Endodermal cell (in vitro differentiated cells): Measurements from ENCODE around the gene TSKS. TPM values are rescaled to one million over a fixed set of nuclear protein-coding genes. Genes with fewer than 3 reads are reported as not detected.

Source experiments
- DNase-seq: peaks from one replicate; pipeline ENCODE4 v3.0.0-alpha.2; 2017
- H3K27ac ChIP-seq: 2 replicates; pipeline ENCODE4 v1.5.1; 2013; ENCODE audit warnings: mild to moderate bottlenecking, low read depth, low read length, moderate library complexity
- H3K27me3 ChIP-seq: 2 replicates; pipeline ENCODE4 v1.6.1; 2013; ENCODE audit warnings: mild to moderate bottlenecking, low read length, moderate library complexity; ENCODE audit not compliant: insufficient read depth, control insufficient read depth, poor library complexity, severe bottlenecking
- H3K36me3 ChIP-seq: 2 replicates; pipeline ENCODE4 v1.7.0; 2013; ENCODE audit warnings: mild to moderate bottlenecking, low read length, moderate library complexity; ENCODE audit not compliant: control insufficient read depth, insufficient read depth
- H3K4me1 ChIP-seq: one replicate; pipeline ENCODE4 v1.7.0; 2013; ENCODE audit warnings: low read length; ENCODE audit not compliant: control insufficient read depth, insufficient read depth
- H3K4me3 ChIP-seq: 2 replicates; pipeline ENCODE4 v1.5.1; 2013; ENCODE audit warnings: mild to moderate bottlenecking, low read length, moderate library complexity
- H3K9ac ChIP-seq: 2 replicates; pipeline ENCODE4 v1.6.1; 2013; ENCODE audit warnings: mild to moderate bottlenecking, low read length, moderate library complexity; ENCODE audit not compliant: poor library complexity, severe bottlenecking; ENCODE audit errors: extremely low read depth
- H3K9me3 ChIP-seq: 2 replicates; pipeline ENCODE4 v1.6.1; 2013; ENCODE audit warnings: mild to moderate bottlenecking, low read length, moderate library complexity; ENCODE audit not compliant: control insufficient read depth
- H3K27ac Mint-ChIP-seq: 2 replicates; pipeline ENCODE4 v1.8.0; 2020; ENCODE audit warnings: mixed read lengths
- H3K27me3 Mint-ChIP-seq: 2 replicates; pipeline ENCODE4 v1.8.0; 2021; ENCODE audit warnings: mild to moderate bottlenecking, mixed read lengths; ENCODE audit not compliant: insufficient read depth
- H3K36me3 Mint-ChIP-seq: 2 replicates; pipeline ENCODE4 v1.8.0; 2020; ENCODE audit warnings: low read depth, mixed read lengths
- H3K4me1 Mint-ChIP-seq: 2 replicates; pipeline ENCODE4 v1.8.0; 2020; ENCODE audit warnings: mixed read lengths
- H3K4me3 Mint-ChIP-seq: 2 replicates; pipeline ENCODE4 v1.8.0; 2020; ENCODE audit warnings: mild to moderate bottlenecking, moderate library complexity, mixed read lengths
- H3K9me3 Mint-ChIP-seq: 2 replicates; pipeline ENCODE4 v1.8.0; 2020; ENCODE audit warnings: mild to moderate bottlenecking, mixed read lengths
- WGBS, 2 experiments: methylation state at CpG; one replicate each; pipeline versions ENCODE4 v1.1.5 to v1.1.7; 2013; ENCODE audit warnings: missing lambda C conversion rate in 2 of 2, mixed read lengths in 1 of 2; ENCODE audit not compliant: insufficient coverage in 1 of 2, insufficient read length in 1 of 2; 5-methylcytosine and 5-hydroxymethylcytosine counted together
- total RNA-seq, 2 donors: library from RNA; stranded (reverse); fragmentation: NEBNext Ultra II Directional in 1 of 2; extraction: Animal tissue kit (Norgen Biotek cat#: 25700) in 1 of 2; gene quantifications; 2 replicates in 1 of 2; 3 replicates in 1 of 2; pipeline ENCODE4 v1.2.1, GENCODE V29; 2021
- TF ChIP-seq, protein P1 (sequence below): fragments of 200-600 bp; sonication (generic); conservative IDR thresholded peaks from 2 replicates; pipeline ENCODE4 v1.5.0; 2021; ENCODE audit warnings: antibody characterized with exemption, mild to moderate bottlenecking

Gene TSKS
- total RNA-seq, 2 donors from 2014 or later = 0.31 TPM; not detected in 1

DNA sequence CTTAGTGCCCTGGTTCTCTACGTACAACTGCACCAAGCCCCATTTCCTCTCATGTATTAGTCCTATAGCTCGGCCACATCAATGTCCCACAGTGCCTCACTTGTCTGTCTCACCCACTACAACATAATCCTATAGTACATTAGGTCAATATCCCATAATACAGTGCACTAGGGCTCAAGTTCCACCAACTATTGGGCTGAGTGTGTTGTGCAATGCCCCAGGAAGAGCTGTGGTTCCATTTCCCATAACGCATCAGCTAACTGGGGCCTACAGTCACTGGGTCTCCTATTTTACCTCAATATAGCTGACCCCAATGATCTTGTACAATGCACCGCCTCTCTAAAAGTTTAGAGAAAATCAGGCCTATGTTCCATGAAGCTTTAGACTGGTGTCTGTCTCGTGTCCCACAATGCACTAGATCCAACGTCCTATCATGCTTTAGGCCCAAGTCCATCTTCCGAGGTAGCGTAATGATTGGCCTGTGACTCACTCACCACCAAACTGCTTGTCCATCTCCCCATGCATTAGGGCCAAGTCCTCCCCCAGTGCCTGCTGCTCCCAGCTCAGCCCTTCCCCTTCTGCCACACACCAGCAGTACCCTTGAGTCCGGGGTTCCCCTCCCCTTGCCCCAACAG is 21.8 kb downstream of the TSKS start:
- H3K4me1 Mint-ChIP-seq = no peaks in the 10 kb centered on the region
- Histone ChIP-seq H3K27me3 (no peaks in the 10 kb centered on the region), H3K36me3 (no peaks in the 10 kb centered on the region), H3K9ac (no peak overlapping the region), H3K4me1 (no peaks in the 10 kb centered on the region), H3K9me3 (no peaks in the 10 kb centered on the region), H3K4me3 (no peak overlapping the region), H3K27ac (no peak overlapping the region)
- no peaks in the 10 kb centered on the region for H3K36me3 Mint-ChIP-seq
- DNase-seq = no peak
- no peak overlapping the region for H3K4me3 Mint-ChIP-seq
- H3K27ac Mint-ChIP-seq = no peak overlapping the region
- WGBS, 2 experiments = 93 to 95% methylated on average over 8 to 9 of the region's 9 CpGs
- peaks cover 2% of the 10 kb centered on the region for H3K27me3 Mint-ChIP-seq
- TF ChIP-seq, protein P1, sequence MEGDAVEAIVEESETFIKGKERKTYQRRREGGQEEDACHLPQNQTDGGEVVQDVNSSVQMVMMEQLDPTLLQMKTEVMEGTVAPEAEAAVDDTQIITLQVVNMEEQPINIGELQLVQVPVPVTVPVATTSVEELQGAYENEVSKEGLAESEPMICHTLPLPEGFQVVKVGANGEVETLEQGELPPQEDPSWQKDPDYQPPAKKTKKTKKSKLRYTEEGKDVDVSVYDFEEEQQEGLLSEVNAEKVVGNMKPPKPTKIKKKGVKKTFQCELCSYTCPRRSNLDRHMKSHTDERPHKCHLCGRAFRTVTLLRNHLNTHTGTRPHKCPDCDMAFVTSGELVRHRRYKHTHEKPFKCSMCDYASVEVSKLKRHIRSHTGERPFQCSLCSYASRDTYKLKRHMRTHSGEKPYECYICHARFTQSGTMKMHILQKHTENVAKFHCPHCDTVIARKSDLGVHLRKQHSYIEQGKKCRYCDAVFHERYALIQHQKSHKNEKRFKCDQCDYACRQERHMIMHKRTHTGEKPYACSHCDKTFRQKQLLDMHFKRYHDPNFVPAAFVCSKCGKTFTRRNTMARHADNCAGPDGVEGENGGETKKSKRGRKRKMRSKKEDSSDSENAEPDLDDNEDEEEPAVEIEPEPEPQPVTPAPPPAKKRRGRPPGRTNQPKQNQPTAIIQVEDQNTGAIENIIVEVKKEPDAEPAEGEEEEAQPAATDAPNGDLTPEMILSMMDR = no peak
- H3K9me3 Mint-ChIP-seq = peaks cover 7% of the 10 kb centered on the region

DNA sequence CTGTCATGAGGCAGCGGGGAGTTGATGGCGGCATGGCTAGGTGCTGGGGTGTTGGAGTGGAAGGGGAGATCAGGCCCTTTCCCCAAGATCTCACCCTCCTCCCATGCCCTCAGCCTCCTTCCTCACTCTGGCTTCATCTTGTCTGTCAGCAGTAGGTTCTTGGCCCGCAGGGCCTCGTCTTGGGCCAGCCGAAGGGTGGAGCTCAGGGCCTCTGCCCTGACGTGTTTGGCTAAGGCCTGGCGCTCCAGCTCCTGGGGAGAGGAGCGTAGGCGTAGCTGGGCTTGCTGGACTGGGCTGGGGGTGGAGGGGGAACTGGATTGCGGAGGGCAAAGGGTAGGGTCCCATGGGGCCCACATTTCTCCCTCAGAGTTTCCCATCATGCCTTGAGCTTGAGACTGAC is 23.2 kb downstream of the TSKS start:
- DNase-seq = no peak
- Histone ChIP-seq H3K36me3 (no peaks in the 10 kb centered on the region), H3K4me1 (no peaks in the 10 kb centered on the region), H3K9me3 (no peaks in the 10 kb centered on the region), H3K27ac (no peak overlapping the region), H3K9ac (no peak overlapping the region), H3K27me3 (no peaks in the 10 kb centered on the region), H3K4me3 (no peak overlapping the region)
- Mint-ChIP-seq H3K36me3 (no peaks in the 10 kb centered on the region), H3K4me1 (no peaks in the 10 kb centered on the region), H3K27me3 (no peaks in the 10 kb centered on the region), H3K9me3 (no peaks in the 10 kb centered on the region), H3K4me3 (no peak overlapping the region), H3K27ac (no peak overlapping the region)
- TF ChIP-seq, protein P1 = no peak
- 98 to 100% methylated on average over 3 to 10 of the region's 10 CpGs for WGBS, 2 experiments

DNA sequence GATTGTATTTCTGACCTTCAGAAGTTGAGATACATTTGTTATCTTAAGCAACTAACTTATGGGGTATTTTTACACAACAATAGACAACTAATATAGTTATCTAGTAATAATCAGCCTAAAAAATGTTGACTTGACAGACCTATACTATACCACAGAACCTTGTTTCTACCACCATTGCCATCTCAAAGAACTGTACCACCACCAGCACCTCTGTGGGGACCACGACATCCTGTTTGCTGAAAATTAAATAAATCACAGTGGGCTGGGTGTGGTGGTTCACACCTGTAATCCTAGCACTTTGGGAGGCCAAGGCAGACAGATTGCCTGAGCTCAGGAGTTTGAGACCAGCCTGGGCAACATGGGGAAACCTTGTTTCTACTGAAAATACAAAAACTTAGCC is 24.0 kb downstream of the TSKS start:
- H3K27ac Mint-ChIP-seq = no peak overlapping the region

More for the DNA sequence above, 24.0 kb downstream of the TSKS start:
- Histone ChIP-seq H3K36me3 (no peaks in the 10 kb centered on the region), H3K27ac (no peak overlapping the region), H3K9me3 (no peaks in the 10 kb centered on the region), H3K4me1 (no peaks in the 10 kb centered on the region), H3K27me3 (no peaks in the 10 kb centered on the region), H3K4me3 (no peak overlapping the region), H3K9ac (no peak overlapping the region)
- Mint-ChIP-seq H3K9me3 (no peaks in the 10 kb centered on the region), H3K4me1 (no peaks in the 10 kb centered on the region), H3K27me3 (no peaks in the 10 kb centered on the region), H3K4me3 (no peak overlapping the region), H3K36me3 (no peaks in the 10 kb centered on the region)
- 92% methylated on average over 1 of the region's 1 CpG; no CpG with 5 or more reads in 1 of the 2 experiments for WGBS, 2 experiments
- no peak for DNase-seq
- TF ChIP-seq, protein P1 = no peak
